Measurements from ENCODE around the gene VRK1. TPM values are rescaled to one million over a fixed set of nuclear protein-coding genes. Genes with fewer than 3 reads are reported as not detected.
A peak's percentile ranks its signal among the peaks of the same experiment; 100 is the strongest.

The VRK1 gene
- total RNA-seq, 1 experiment from 2014 or later = 124 TPM

DNA sequence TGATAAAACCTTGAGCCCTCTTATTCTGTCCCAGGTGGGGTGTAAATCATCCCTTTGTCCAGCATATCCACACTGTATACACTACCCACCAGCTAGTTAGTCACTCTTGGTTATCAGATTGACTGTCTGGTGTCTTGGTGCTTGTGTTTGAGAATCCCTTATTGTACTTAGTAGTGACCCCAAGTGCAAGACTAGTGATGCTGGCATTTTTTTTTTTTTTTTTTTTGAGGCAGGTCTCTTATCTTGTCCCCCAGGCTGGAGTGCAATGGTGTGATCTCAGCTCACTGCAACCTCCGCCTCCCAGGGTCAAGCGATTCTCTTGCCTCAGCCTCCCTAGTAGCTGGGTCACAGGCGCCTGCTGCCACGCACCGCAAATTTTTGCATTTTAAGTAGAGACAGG lies 5.8 kb downstream of the VRK1 start:
- ChIA-PET CTCF (no interaction called here), POLR2A (ENCODE audit: low non-redundant PET) (no interaction called here)
- no TSS peak for BruUV-seq (replicated peaks)
- intact Hi-C loops (cut with micrococcal nuclease; ENCODE audit: unreplicated experiment) = no loop called here
- H3K4me3 ChIP-seq (ENCODE audit: low read depth, low read length, poor library complexity, severe bottlenecking) = no peak overlapping the region
- H3K27ac ChIP-seq (ENCODE audit: low read depth, low read length, poor library complexity, severe bottlenecking) = no peak overlapping the region
- no peak for DNase-seq (ENCODE audit: low spot score)
- peaks cover 69% of the 10 kb centered on the region for H3K4me1 ChIP-seq (ENCODE audit: insufficient read depth, low read length, poor library complexity, severe bottlenecking)
- no peaks in the 10 kb centered on the region for H3K27me3 ChIP-seq (replicated peaks; ENCODE audit: insufficient read depth, low read depth, low read length, poor library complexity)
- TF ChIP-seq, protein P1, sequence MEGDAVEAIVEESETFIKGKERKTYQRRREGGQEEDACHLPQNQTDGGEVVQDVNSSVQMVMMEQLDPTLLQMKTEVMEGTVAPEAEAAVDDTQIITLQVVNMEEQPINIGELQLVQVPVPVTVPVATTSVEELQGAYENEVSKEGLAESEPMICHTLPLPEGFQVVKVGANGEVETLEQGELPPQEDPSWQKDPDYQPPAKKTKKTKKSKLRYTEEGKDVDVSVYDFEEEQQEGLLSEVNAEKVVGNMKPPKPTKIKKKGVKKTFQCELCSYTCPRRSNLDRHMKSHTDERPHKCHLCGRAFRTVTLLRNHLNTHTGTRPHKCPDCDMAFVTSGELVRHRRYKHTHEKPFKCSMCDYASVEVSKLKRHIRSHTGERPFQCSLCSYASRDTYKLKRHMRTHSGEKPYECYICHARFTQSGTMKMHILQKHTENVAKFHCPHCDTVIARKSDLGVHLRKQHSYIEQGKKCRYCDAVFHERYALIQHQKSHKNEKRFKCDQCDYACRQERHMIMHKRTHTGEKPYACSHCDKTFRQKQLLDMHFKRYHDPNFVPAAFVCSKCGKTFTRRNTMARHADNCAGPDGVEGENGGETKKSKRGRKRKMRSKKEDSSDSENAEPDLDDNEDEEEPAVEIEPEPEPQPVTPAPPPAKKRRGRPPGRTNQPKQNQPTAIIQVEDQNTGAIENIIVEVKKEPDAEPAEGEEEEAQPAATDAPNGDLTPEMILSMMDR (conservative IDR thresholded peaks at IDR 0.05; ENCODE audit: low read depth, low read length) = no peak
- TF ChIP-seq EZH2 (IDR thresholded peaks at IDR 0.05; ENCODE audit: borderline replicate concordance, low read depth, low read length, poor library complexity, severe bottlenecking) = no peak
- no peaks in the 10 kb centered on the region for H3K9me3 ChIP-seq (ENCODE audit: low read depth, low read length, poor library complexity, severe bottlenecking)
- peaks cover 3% of the 10 kb centered on the region for H3K36me3 ChIP-seq (ENCODE audit: insufficient read depth, low read length, poor library complexity, severe bottlenecking)

DNA sequence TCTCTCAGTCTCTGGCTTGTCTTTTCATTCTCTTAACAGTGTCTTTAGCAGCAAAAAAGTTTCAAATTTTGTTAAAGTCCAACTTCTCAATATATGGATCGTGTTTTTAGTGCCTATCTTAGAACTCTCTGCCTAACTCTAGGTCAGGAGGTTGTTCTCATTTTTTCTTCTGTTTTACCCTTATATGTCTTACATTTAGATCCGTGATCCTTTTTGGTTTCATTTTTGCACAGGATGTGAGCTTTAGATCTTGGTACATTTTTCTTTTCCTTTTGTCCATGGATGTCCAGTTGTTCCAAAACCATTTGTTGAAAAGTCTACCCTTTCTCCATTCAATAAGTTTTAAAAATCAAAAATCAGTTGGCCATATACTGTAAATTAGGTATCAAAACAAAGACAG lies 6.8 kb downstream of the VRK1 start:
- no peaks in the 10 kb centered on the region for H3K27me3 ChIP-seq (replicated peaks; ENCODE audit: insufficient read depth, low read depth, low read length, poor library complexity)
- peaks cover 3% of the 10 kb centered on the region for H3K36me3 ChIP-seq (ENCODE audit: insufficient read depth, low read length, poor library complexity, severe bottlenecking)
- TF ChIP-seq, protein P1 (conservative IDR thresholded peaks at IDR 0.05; ENCODE audit: low read depth, low read length) = no peak
- TF ChIP-seq EZH2 (IDR thresholded peaks at IDR 0.05; ENCODE audit: borderline replicate concordance, low read depth, low read length, poor library complexity, severe bottlenecking) = no peak
- BruUV-seq (replicated peaks) = no TSS peak
- intact Hi-C loops (cut with micrococcal nuclease; ENCODE audit: unreplicated experiment) = no loop called here
- DNase-seq (ENCODE audit: low spot score) = no peak
- H3K9me3 ChIP-seq (ENCODE audit: low read depth, low read length, poor library complexity, severe bottlenecking) = no peaks in the 10 kb centered on the region
- ChIA-PET POLR2A (ENCODE audit: low non-redundant PET) (no interaction called here), CTCF (no interaction called here)
- peak overlapping the region; percentile 29 for H3K27ac ChIP-seq (ENCODE audit: low read depth, low read length, poor library complexity, severe bottlenecking)
- peaks cover 67% of the 10 kb centered on the region for H3K4me1 ChIP-seq (ENCODE audit: insufficient read depth, low read length, poor library complexity, severe bottlenecking)
- no peak overlapping the region for H3K4me3 ChIP-seq (ENCODE audit: low read depth, low read length, poor library complexity, severe bottlenecking)

DNA sequence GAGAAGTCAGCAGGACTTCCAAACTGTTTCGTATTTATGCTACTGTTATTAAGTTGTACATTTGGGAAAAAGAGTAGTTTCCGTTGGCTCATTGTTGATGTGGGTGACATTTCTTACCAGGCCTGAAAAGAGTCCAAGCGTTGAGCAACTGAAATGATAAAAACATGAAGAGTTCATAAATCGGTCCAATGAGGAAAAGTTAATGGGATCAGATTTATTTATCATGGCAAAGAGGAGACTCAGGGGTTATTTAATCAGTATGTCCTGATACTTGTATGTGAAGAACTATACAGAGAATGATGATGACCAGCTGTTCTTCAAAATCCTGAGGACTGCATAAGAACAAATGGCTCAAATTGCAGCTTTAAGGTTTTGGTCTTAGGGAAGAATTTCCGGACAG lies 7.7 kb downstream of the VRK1 start:
- TF ChIP-seq, protein P1 (conservative IDR thresholded peaks at IDR 0.05; ENCODE audit: low read depth, low read length) = no peak
- BruUV-seq (replicated peaks) = no TSS peak
- CTCF ChIA-PET = no interaction called here
- peaks cover 3% of the 10 kb centered on the region for H3K36me3 ChIP-seq (ENCODE audit: insufficient read depth, low read length, poor library complexity, severe bottlenecking)
- H3K9me3 ChIP-seq (ENCODE audit: low read depth, low read length, poor library complexity, severe bottlenecking) = no peaks in the 10 kb centered on the region
- H3K27ac ChIP-seq (ENCODE audit: low read depth, low read length, poor library complexity, severe bottlenecking) = peak overlapping the region; percentile 29
- no peak for DNase-seq (ENCODE audit: low spot score)
- intact Hi-C loops (cut with micrococcal nuclease; ENCODE audit: unreplicated experiment) = no loop called here
- peaks cover 57% of the 10 kb centered on the region for H3K4me1 ChIP-seq (ENCODE audit: insufficient read depth, low read length, poor library complexity, severe bottlenecking)
- no peaks in the 10 kb centered on the region for H3K27me3 ChIP-seq (replicated peaks; ENCODE audit: insufficient read depth, low read depth, low read length, poor library complexity)
- POLR2A ChIA-PET (ENCODE audit: low non-redundant PET) = no interaction called here
- no peak overlapping the region for H3K4me3 ChIP-seq (ENCODE audit: low read depth, low read length, poor library complexity, severe bottlenecking)

Data from A673 (cell line).